CD8-positive, alpha-beta memory T cell (primary cell): ENCODE measurements around the gene PIP4K2A. TPM values are rescaled to one million over a fixed set of nuclear protein-coding genes. Genes with fewer than 3 reads are reported as not detected.
A peak's percentile ranks its signal among the peaks of the same experiment; 100 is the strongest.

Experiments used
- CTCF ChIA-PET: fragments of 350-600 bp; sonication (Branson Sonifier 250); formaldehyde crosslinking; loops from one replicate; lab custom pipeline; 2021; ENCODE audit warnings: antibody characterized with exemption; lab: Charles Lee
- POLR2A ChIA-PET: fragments of 350-600 bp; sonication (Branson Sonifier 250); formaldehyde crosslinking; loops from one replicate; lab custom pipeline; 2021; ENCODE audit warnings: antibody characterized with exemption; lab: Charles Lee
- DNase-seq, 5 donors: peaks; one replicate each; pipeline versions ENCODE4 v3.0.0 to v3.0.0-alpha.2; 2020 to 2022; ENCODE audit warnings: mixed read lengths in 1 of 5
- H3K27ac ChIP-seq: one replicate; pipeline ENCODE4 v1.7.0; 2013; ENCODE audit warnings: low read depth, mild to moderate bottlenecking, low read length, moderate library complexity
- H3K27me3 ChIP-seq: 2 replicates; pipeline ENCODE4 v1.7.0; 2013; ENCODE audit warnings: low read length, mild to moderate bottlenecking; ENCODE audit not compliant: insufficient read depth, poor library complexity, severe bottlenecking
- H3K36me3 ChIP-seq: 2 replicates; pipeline ENCODE4 v1.7.0; 2013; ENCODE audit warnings: mild to moderate bottlenecking, low read length, moderate library complexity; ENCODE audit not compliant: insufficient read depth
- H3K4me1 ChIP-seq: 2 replicates; pipeline ENCODE4 v1.7.0; 2013; ENCODE audit warnings: mild to moderate bottlenecking, low read length, moderate library complexity; ENCODE audit not compliant: insufficient read depth
- H3K4me3 ChIP-seq: 2 replicates; pipeline ENCODE4 v1.7.0; 2013; ENCODE audit warnings: mild to moderate bottlenecking, low read length
- H3K9me3 ChIP-seq: 2 replicates; pipeline ENCODE4 v1.7.0; 2013; ENCODE audit warnings: mild to moderate bottlenecking, low read length
- H3K27ac Mint-ChIP-seq, 8 donors: one replicate each; pipeline ENCODE4 v1.8.0; 2020 to 2021; ENCODE audit warnings: mixed read lengths in 8 of 8, mild to moderate bottlenecking in 6 of 8, inconsistent platforms in 3 of 8, moderate library complexity in 3 of 8
- H3K27me3 Mint-ChIP-seq, 2 donors: one replicate each; pipeline ENCODE4 v1.8.0; 2020 to 2021; ENCODE audit warnings: mixed read lengths in 2 of 2, mild to moderate bottlenecking in 1 of 2, moderate library complexity in 1 of 2
- H3K36me3 Mint-ChIP-seq, 3 donors: one replicate each; pipeline ENCODE4 v1.8.0; 2020 to 2021; ENCODE audit warnings: mixed read lengths in 3 of 3, inconsistent platforms in 1 of 3, mild to moderate bottlenecking in 1 of 3
- H3K4me1 Mint-ChIP-seq, 3 donors: one replicate each; pipeline ENCODE4 v1.8.0; 2020 to 2021; ENCODE audit warnings: mixed read lengths in 3 of 3, inconsistent platforms in 1 of 3, mild to moderate bottlenecking in 1 of 3
- H3K4me3 Mint-ChIP-seq, 7 donors: one replicate each; pipeline ENCODE4 v1.8.0; 2020 to 2021; ENCODE audit warnings: mixed read lengths in 7 of 7, mild to moderate bottlenecking in 6 of 7, moderate library complexity in 4 of 7, inconsistent platforms in 2 of 7
- H3K9me3 Mint-ChIP-seq, 5 donors: one replicate each; pipeline ENCODE4 v1.8.0; 2020 to 2022; ENCODE audit warnings: mixed read lengths in 5 of 5, mild to moderate bottlenecking in 3 of 5, moderate library complexity in 2 of 5, inconsistent platforms in 1 of 5
- polyA plus RNA-seq: library from polyadenylated mRNA; unstranded; fragments of 300-500 nt; fragmentation: Illumina TruSeq; gene quantifications from one replicate; pipeline ENCODE4 v1.2.3, GENCODE V29; 2021
- total RNA-seq, 2 experiments: library from RNA; stranded (reverse); gene quantifications; one replicate each; pipeline ENCODE4 v1.2.3, GENCODE V29; 2021

Gene PIP4K2A
- total and polyA plus RNA-seq, 3 experiments from 2014 or later = 116 to 130 (median 120) TPM

DNA sequence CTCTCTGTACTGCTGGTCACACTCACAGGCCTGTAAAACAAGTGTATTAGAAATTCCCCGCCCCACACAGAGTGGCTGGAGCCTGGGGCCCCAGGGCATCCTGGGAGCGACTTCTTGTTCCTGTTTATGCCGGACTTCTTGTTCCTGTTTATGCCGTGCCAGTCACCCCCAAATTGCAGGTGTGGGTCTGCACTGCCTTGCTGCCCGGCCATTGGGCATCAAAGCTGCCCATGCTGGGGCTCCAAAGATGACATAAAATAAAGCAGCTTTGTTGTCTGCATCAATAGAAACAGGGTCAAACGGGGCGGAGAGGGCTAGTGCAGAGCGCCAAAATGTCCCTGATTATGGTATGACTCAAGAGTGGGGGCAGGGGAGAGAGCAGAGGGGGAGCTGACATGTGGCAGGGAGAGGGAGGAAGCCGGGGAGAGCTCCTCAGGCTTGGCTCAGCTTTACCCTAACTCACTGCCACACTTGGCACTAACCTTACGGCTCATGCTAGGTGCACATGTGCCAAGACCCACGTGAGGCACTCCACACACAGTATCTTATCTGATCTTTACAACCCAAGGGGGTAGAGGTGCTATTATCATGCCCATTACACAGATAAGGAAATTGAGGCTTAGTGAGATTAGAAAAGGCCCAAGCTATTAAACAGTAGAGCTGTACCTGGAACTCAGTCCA is 98.4 kb downstream of the PIP4K2A start:
- Mint-ChIP-seq H3K9me3 (no peaks in the 10 kb centered on the region), H3K4me3 (peak overlapping the region; percentile 65 to 82 (median 76)), H3K27me3 (peaks cover 0 to 2% of the 10 kb centered on the region in 2 donors), H3K4me1 (peaks cover 97 to 100% (median 100%) of the 10 kb centered on the region in 3 donors), H3K27ac (peak overlapping the region; percentile 83 to 100 (median 97)), H3K36me3 (peaks cover 0 to 22% (median 9%) of the 10 kb centered on the region in 3 donors)
- POLR2A ChIA-PET = interaction anchor here (0.5 to 2.0 kb wide), 10 partner anchors 10 to 612 kb away, joined by 3 to 9 read pairs (median 4); partner anchors contain the start of gene DNAJC1
- H3K27me3 ChIP-seq = no peaks in the 10 kb centered on the region
- DNase-seq = peak in 4 of 5 donors; percentile 33 to 80 (median 52)
- H3K36me3 ChIP-seq = no peaks in the 10 kb centered on the region
- CTCF ChIA-PET = interaction anchor here (0.7 to 3.3 kb wide), 11 partner anchors 10 to 50 kb away, joined by 3 to 12 read pairs (median 4); no protein-coding TSS in a partner anchor
- peak overlapping the region; percentile 37 for H3K4me3 ChIP-seq
- peak overlapping the region; percentile 66 for H3K27ac ChIP-seq
- peaks cover 92% of the 10 kb centered on the region for H3K4me1 ChIP-seq
- H3K9me3 ChIP-seq = no peaks in the 10 kb centered on the region

DNA sequence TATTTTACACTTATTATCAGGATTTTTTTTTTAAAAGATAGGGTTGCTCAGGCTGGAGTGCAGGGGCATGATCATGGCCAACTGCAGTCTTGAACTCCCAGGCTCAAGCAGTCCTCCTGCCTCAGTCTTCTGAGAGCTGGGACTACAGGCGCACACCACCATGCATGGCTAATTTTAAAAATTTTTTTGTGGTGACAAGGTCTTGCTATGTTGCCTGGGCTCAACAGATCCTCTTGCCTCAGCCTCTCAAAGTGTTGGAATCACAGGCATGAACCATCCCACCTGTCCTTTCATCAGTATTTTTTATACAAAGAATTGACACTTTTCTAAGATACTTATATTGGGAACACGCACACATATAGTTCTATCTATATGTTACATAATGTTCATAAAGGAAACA is 99.3 kb downstream of the PIP4K2A start:
- no peak overlapping the region for H3K4me3 ChIP-seq
- H3K4me1 ChIP-seq = peaks cover 92% of the 10 kb centered on the region
- peaks cover 0 to 2% of the 10 kb centered on the region in 2 donors for H3K27me3 Mint-ChIP-seq
- ChIA-PET POLR2A (interaction anchor here (0.9 to 2.0 kb wide), 2 partner anchors 35 to 101 kb away, joined by 3 to 9 read pairs; no protein-coding TSS in a partner anchor), CTCF (interaction anchor here (0.9 to 4.2 kb wide), 6 partner anchors 11 to 43 kb away, joined by 3 to 20 read pairs (median 8); no protein-coding TSS in a partner anchor)
- H3K4me1 Mint-ChIP-seq = peaks cover 97 to 100% (median 100%) of the 10 kb centered on the region in 3 donors
- peak overlapping the region; percentile 65 to 82 (median 76) for H3K4me3 Mint-ChIP-seq
- H3K9me3 ChIP-seq = no peaks in the 10 kb centered on the region
- no peaks in the 10 kb centered on the region for H3K36me3 ChIP-seq
- peaks cover 5 to 26% (median 13%) of the 10 kb centered on the region in 3 donors for H3K36me3 Mint-ChIP-seq
- no peaks in the 10 kb centered on the region for H3K27me3 ChIP-seq
- H3K27ac Mint-ChIP-seq = peak overlapping the region; percentile 83 to 100 (median 97)
- no peaks in the 10 kb centered on the region for H3K9me3 Mint-ChIP-seq
- H3K27ac ChIP-seq = peak overlapping the region; percentile 66
- DNase-seq = no peak

- Mint-ChIP-seq H3K4me1 (peaks cover 99 to 100% (median 100%) of the 10 kb centered on the region in 3 donors), H3K27me3 (peaks cover 0 to 2% of the 10 kb centered on the region in 2 donors)
- POLR2A ChIA-PET = interaction anchor here (1.1 to 2.0 kb wide), 5 partner anchors 11 to 98 kb away, joined by 3 to 7 read pairs (median 4); no protein-coding TSS in a partner anchor
Observed at GRCh38 chr10:22613011-22613410, 101.4 kb downstream of the PIP4K2A start.

GRCh38 chr10:22612318-22612717 is 102.1 kb downstream of the PIP4K2A start:
- H3K36me3 Mint-ChIP-seq = peaks cover 25 to 53% (median 27%) of the 10 kb centered on the region in 3 donors
- H3K4me3 ChIP-seq = peak overlapping the region; percentile 53
- CTCF ChIA-PET = interaction anchor here (1.0 to 4.2 kb wide), 13 partner anchors 11 to 353 kb away, joined by 3 to 20 read pairs (median 6); no protein-coding TSS in a partner anchor

More at GRCh38 chr10:22613011-22613410, 101.4 kb downstream of the PIP4K2A start:
- Mint-ChIP-seq H3K4me3 (peak overlapping the region; percentile 72 to 90 (median 82)), H3K27ac (peak overlapping the region; percentile 86 to 100 (median 97)), H3K9me3 (no peaks in the 10 kb centered on the region), H3K36me3 (peaks cover 23 to 46% (median 24%) of the 10 kb centered on the region in 3 donors)
- CTCF ChIA-PET = interaction anchor here (1.2 to 4.2 kb wide), 10 partner anchors 10 to 177 kb away, joined by 3 to 20 read pairs (median 6); no protein-coding TSS in a partner anchor
- Histone ChIP-seq H3K4me3 (peak overlapping the region; percentile 53), H3K27me3 (no peaks in the 10 kb centered on the region), H3K4me1 (peaks cover 97% of the 10 kb centered on the region), H3K27ac (no peak overlapping the region), H3K9me3 (no peaks in the 10 kb centered on the region), H3K36me3 (peaks cover 12% of the 10 kb centered on the region)
- no peak for DNase-seq

GRCh38 chr10:22611425-22612115 is 102.8 kb downstream of the PIP4K2A start:
- peak overlapping the region; percentile 53 for H3K4me3 ChIP-seq
- Mint-ChIP-seq H3K4me3 (peak overlapping the region; percentile 72 to 90 (median 82)), H3K27ac (peak overlapping the region; percentile 86 to 100 (median 97)), H3K27me3 (peaks cover 0 to 2% of the 10 kb centered on the region in 2 donors), H3K36me3 (peaks cover 29 to 58% (median 30%) of the 10 kb centered on the region in 3 donors), H3K4me1 (peaks cover 96 to 100% (median 99%) of the 10 kb centered on the region in 3 donors), H3K9me3 (no peaks in the 10 kb centered on the region)
- DNase-seq = peak; percentile 48 to 87 (median 84)
- H3K27ac ChIP-seq = peak overlapping the region; percentile 71
- H3K27me3 ChIP-seq = no peaks in the 10 kb centered on the region
- no peaks in the 10 kb centered on the region for H3K9me3 ChIP-seq
- ChIA-PET POLR2A (interaction anchor here (0.6 to 2.3 kb wide), 19 partner anchors 10 to 1085 kb away, joined by 3 to 11 read pairs (median 5); partner anchors contain the start of gene PIP4K2A), CTCF (interaction anchor here (0.9 to 4.2 kb wide), 19 partner anchors 10 to 618 kb away, joined by 3 to 20 read pairs (median 5); no protein-coding TSS in a partner anchor)
- peaks cover 12% of the 10 kb centered on the region for H3K36me3 ChIP-seq
- peaks cover 95% of the 10 kb centered on the region for H3K4me1 ChIP-seq

More at GRCh38 chr10:22612318-22612717, 102.1 kb downstream of the PIP4K2A start:
- peak in 1 of 5 donors; percentile 50 for DNase-seq
- Mint-ChIP-seq H3K27ac (peak overlapping the region; percentile 86 to 100 (median 97)), H3K9me3 (no peaks in the 10 kb centered on the region), H3K4me1 (peaks cover 98 to 100% (median 99%) of the 10 kb centered on the region in 3 donors), H3K4me3 (peak overlapping the region; percentile 72 to 90 (median 82)), H3K27me3 (peaks cover 0 to 2% of the 10 kb centered on the region in 2 donors)
- peaks cover 95% of the 10 kb centered on the region for H3K4me1 ChIP-seq
- H3K27me3 ChIP-seq = no peaks in the 10 kb centered on the region
- POLR2A ChIA-PET = interaction anchor here (0.6 to 2.0 kb wide), 13 partner anchors 9 to 1086 kb away, joined by 3 to 9 read pairs (median 4); partner anchors contain the start of gene PIP4K2A
- peaks cover 12% of the 10 kb centered on the region for H3K36me3 ChIP-seq
- no peaks in the 10 kb centered on the region for H3K9me3 ChIP-seq
- H3K27ac ChIP-seq = peak overlapping the region; percentile 71

DNA sequence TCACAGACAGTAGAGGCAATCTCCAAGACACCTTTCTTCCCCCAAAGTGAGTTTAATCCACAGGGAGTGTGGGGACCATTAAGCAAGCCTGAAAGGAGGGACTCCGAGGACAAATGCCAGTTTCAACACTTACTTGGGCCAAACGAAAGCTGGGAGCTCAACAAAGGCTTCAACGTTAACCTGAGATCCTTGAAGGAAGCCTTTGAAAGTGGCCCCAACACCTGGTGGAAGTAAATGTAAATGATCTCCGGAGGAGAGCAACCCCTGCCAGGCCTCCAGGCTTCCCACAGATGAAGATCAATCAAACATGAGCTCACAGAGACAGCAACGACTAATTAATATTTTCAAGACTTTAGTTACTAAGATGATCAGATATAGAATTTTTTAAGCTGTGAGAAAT is 103.8 kb downstream of the PIP4K2A start:
- peaks cover 95% of the 10 kb centered on the region for H3K4me1 ChIP-seq
- CTCF ChIA-PET = interaction anchor here (1.0 to 2.5 kb wide), 12 partner anchors 9 to 617 kb away, joined by 3 to 13 read pairs (median 4); no protein-coding TSS in a partner anchor
- H3K36me3 Mint-ChIP-seq = peaks cover 30 to 64% (median 31%) of the 10 kb centered on the region in 3 donors
- peak overlapping the region; percentile 86 to 100 (median 97) for H3K27ac Mint-ChIP-seq
- no peak overlapping the region for H3K27ac ChIP-seq
- POLR2A ChIA-PET = interaction anchor here (0.7 to 2.3 kb wide), 7 partner anchors 10 to 174 kb away, joined by 3 to 11 read pairs (median 5); no protein-coding TSS in a partner anchor
- peaks cover 94 to 99% (median 99%) of the 10 kb centered on the region in 3 donors for H3K4me1 Mint-ChIP-seq
- no peaks in the 10 kb centered on the region for H3K9me3 Mint-ChIP-seq
- H3K36me3 ChIP-seq = peaks cover 12% of the 10 kb centered on the region
- peak overlapping the region; percentile 64 to 90 (median 82) for H3K4me3 Mint-ChIP-seq
- DNase-seq = no peak
- H3K27me3 ChIP-seq = no peaks in the 10 kb centered on the region
- H3K9me3 ChIP-seq = no peaks in the 10 kb centered on the region
- H3K27me3 Mint-ChIP-seq = peaks cover 0 to 2% of the 10 kb centered on the region in 2 donors
- no peak overlapping the region for H3K4me3 ChIP-seq
